ENCODE measurements around the gene FGF18.

The FGF18 gene

DNA sequence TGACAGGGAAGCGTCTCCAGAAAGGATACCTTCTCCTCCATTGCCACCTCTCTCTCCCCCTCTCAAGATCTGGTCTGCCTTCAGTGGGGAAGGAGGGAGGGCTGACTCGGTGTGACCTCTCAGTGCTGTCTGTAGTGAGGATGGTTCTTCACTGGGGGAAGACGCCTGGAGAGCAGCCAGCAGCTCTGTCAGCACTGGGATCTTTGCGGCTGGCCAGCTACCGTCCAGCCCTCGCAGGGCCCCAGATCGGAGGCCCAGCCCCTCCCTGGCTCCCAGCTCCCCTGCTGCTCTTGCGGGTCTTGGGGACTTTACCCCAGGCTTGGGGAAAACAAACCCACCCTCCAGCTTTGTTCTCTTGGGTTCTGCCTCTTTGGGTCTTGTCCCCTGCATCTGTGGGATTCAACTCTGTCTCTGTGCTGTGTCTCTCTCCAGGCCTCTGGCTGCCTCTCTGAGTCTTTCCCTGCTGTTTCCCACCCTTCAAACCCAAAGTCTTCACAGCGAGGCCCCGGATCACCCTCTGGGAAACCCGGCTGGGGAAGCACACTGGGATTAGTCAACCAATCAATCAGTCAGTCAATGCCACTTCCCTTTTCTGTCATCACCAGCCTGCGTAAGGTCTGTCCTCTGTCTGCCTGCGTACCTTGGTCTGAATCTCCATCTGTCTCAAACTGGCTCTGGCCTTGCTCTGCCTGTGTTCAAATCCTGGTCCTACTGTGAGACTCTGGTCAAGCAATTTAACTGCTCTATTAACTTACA lies 23.0 kb downstream of the FGF18 start:
- DNase-seq (ENCODE audit: low spot score in 2 of 2) (no peak), ATAC-seq (replicated peaks; ENCODE audit: extremely low read depth, poor library complexity, severe bottlenecking) (no peak)
- Mint-ChIP-seq H3K27me3 (peaks cover 23% of the 10 kb centered on the region), H3K4me3 (no peak overlapping the region), H3K4me1 (no peaks in the 10 kb centered on the region), H3K27ac (ENCODE audit: low read depth) (no peak overlapping the region), H3K36me3 (ENCODE audit: insufficient read depth) (peaks cover 2% of the 10 kb centered on the region), H3K9me3 (no peaks in the 10 kb centered on the region)

DNA sequence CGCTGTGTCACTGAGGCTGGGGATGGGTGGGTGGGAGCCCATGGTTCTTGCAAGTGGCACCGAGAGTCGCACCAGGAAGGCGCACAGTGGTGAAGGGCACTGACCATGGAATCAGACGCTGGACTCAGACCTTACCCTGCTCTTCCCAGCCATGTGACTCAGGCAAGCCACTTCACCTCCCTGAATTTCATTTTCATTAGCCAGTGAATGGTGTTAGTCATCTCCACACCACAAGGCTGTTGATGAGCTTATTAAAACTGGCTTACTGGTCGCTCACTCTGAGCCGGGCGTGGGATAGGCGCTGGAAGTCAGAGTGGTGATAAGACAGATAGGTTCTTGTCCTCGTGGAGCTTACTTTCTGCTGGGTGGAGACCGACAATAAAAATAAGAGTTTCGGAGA lies 25.1 kb downstream of the FGF18 start:
- no peak for ATAC-seq (replicated peaks; ENCODE audit: extremely low read depth, poor library complexity, severe bottlenecking)
- Mint-ChIP-seq H3K4me3 (no peak overlapping the region), H3K36me3 (ENCODE audit: insufficient read depth) (no peaks in the 10 kb centered on the region), H3K9me3 (no peaks in the 10 kb centered on the region), H3K27me3 (peaks cover 44% of the 10 kb centered on the region), H3K4me1 (no peaks in the 10 kb centered on the region), H3K27ac (ENCODE audit: low read depth) (no peak overlapping the region)
- DNase-seq (ENCODE audit: low spot score in 2 of 2), result no peak

DNA sequence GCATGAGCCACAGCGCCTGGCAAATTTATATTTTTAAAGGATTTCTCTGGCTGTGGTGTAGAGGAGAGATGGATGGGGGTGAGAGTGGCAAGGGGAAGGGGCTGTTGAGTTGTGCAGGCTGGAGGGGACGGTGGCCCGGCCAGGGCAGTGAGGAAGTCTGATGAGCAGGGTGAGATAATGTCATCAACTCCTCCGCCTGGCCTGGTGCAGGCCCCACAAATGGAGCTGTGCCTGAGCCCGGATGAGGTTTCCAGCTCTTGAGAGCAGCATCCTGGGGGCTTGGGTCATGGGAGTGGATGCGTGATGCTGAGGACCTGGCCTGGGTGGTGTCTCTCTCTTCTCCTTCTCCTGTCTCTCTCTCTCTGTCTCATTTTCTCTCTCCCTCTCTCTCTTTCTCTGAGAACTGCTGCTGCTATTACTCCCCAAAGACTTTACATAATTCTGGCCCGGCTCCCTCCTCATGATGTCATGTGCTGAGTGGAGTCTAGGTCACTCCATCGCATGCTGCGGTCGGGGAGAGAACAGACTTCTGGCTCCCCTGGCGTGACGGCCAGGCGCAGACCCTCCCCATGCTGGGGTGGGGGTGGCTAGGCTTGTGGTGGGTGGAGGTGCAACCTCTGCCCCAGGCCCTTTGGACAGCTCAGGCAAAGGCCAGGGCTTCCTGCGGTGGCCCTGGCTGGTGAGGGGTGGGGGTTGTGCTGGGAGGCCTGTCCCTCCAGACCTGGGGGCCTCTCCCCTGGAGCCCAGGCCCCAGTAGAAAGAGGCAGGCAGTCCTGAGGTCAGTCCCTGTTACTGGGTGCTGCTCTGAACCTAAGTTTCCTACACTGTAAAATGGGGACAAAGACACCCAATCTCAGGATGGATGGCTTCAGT lies 26.4 kb downstream of the FGF18 start:
- ATAC-seq (replicated peaks; ENCODE audit: extremely low read depth, poor library complexity, severe bottlenecking) (no peak), DNase-seq (ENCODE audit: low spot score in 2 of 2) (no peak)
- peaks cover 53% of the 10 kb centered on the region for H3K27me3 Mint-ChIP-seq
- no peak overlapping the region for H3K27ac Mint-ChIP-seq (ENCODE audit: low read depth)
- H3K36me3 Mint-ChIP-seq (ENCODE audit: insufficient read depth), result no peaks in the 10 kb centered on the region
- no peak overlapping the region for H3K4me3 Mint-ChIP-seq
- H3K9me3 Mint-ChIP-seq, result no peaks in the 10 kb centered on the region
- no peaks in the 10 kb centered on the region for H3K4me1 Mint-ChIP-seq

DNA sequence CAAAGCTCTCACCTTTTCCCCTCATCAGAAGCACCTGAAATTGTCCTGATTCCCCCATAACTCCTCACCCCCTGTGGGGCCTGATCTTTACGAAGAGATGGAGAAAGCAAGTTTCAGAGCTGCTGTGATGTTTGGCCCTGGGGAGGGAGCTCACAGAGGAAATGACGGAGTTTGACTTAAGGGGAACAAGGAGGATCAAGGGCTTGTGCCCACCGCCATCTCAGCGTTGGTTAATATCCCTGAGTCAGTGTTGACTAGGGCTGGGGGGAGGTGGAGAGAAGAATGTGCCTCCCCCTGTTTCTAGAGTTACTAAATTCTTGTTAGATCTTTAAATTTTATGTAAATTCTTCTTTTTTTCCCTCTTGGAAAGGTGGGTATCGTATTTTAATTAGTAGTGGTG lies 27.8 kb downstream of the FGF18 start:
- DNase-seq (ENCODE audit: low spot score in 2 of 2) (no peak), ATAC-seq (replicated peaks; ENCODE audit: extremely low read depth, poor library complexity, severe bottlenecking) (no peak)
- Mint-ChIP-seq H3K27me3 (peaks cover 67% of the 10 kb centered on the region), H3K36me3 (ENCODE audit: insufficient read depth) (no peaks in the 10 kb centered on the region), H3K9me3 (no peaks in the 10 kb centered on the region), H3K27ac (ENCODE audit: low read depth) (no peak overlapping the region), H3K4me1 (peaks cover 5% of the 10 kb centered on the region), H3K4me3 (no peak overlapping the region)

DNA sequence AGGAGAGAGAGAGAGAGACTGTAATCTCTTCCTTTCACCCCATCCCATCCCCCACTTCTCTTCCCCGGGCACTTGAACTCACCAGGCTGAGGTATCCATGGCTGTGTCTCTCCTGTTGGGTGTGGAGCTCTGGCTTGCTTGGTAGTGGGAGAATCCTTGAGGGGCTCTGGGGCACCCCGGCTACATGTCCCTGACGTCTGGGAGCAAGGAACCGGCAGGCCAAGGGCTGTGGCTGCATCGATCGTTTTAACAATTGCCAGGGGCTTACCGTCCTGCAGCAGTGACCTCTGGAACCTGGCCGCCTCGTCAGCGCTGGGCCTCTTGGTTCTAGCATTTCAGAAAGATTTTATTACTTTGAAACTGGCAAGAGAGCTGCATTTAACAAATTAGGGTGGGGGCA lies 30.0 kb downstream of the FGF18 start:
- ATAC-seq (replicated peaks; ENCODE audit: extremely low read depth, poor library complexity, severe bottlenecking), result no peak
- peaks cover 89% of the 10 kb centered on the region for H3K27me3 Mint-ChIP-seq
- no peaks in the 10 kb centered on the region for H3K36me3 Mint-ChIP-seq (ENCODE audit: insufficient read depth)
- H3K9me3 Mint-ChIP-seq, result no peaks in the 10 kb centered on the region
- H3K4me3 Mint-ChIP-seq, result no peak overlapping the region
- peaks cover 5% of the 10 kb centered on the region for H3K4me1 Mint-ChIP-seq
- no peak overlapping the region for H3K27ac Mint-ChIP-seq (ENCODE audit: low read depth)
- DNase-seq (ENCODE audit: low spot score in 2 of 2), result no peak

DNA sequence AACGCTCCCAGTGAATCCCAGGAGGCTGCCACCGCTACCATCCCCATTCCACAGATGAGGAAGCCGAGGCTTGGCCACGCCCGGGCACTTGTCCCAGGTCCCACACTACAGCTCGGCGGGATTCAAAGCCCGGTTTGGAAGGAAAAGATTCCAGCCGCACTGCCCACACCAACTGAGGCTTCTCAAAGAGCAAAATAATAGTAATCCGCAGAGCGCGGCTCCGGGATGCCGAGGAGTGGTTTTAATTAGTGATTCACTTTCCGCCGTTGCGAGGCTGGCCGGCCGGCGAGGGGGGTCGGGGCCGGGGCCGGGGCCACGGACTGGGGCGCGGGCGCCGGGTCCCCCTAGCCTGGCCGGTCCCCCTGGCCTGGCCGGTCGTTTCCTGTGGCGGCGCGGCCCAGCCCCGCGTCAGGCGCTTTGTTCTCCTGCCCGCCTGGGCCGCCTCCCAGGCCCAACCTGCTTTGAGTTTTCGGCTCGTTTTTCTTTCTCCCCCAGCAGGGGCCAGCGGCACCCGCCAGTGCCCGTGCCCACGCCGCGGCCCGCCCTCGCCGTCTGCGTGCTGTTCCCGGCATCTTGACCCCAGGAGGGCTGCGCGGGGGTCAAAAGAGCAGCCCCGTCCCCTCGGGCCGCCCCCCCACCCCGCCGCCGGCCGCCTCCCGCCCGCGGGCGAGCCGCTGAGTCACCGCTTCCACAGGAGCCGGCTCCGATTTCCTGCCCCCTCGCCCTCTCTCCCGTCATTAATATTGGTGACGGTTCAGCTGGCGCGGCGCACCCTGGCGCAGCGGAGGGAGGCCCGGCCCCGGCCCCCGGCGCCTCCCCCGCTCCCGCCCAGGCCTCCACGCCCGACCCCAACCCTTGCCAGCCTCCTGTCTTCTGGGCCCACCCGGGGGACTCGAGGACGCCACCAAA lies 31.2 kb downstream of the FGF18 start:
- no peaks in the 10 kb centered on the region for H3K9me3 Mint-ChIP-seq
- H3K4me1 Mint-ChIP-seq, result peaks cover 5% of the 10 kb centered on the region
- H3K36me3 Mint-ChIP-seq (ENCODE audit: insufficient read depth), result no peaks in the 10 kb centered on the region

DNA sequence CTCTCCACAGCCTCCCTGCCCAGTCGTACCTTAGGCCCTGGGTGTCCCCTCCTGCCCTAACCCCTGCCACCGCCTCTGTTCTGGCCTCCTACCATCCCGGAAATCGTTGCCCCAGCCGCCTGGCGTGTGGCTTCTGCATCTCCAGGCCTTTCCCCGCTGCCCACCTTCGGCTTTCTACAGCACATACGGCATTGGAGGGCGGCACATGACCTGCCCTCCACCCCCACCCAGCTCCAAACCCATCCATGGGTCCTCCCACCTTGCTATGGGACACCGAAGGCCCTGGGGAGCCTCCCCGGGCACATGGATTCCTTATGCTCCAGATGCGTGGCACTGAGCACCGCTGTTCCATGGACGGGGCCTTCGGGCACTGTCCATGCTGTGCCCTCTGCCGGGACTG lies 32.0 kb downstream of the FGF18 start:
- H3K27ac Mint-ChIP-seq (ENCODE audit: low read depth), result no peak overlapping the region
- no peaks in the 10 kb centered on the region for H3K36me3 Mint-ChIP-seq (ENCODE audit: insufficient read depth)
- peak overlapping the region; percentile 38 for H3K4me3 Mint-ChIP-seq
- H3K4me1 Mint-ChIP-seq, result peaks cover 5% of the 10 kb centered on the region
- peaks cover 77% of the 10 kb centered on the region for H3K27me3 Mint-ChIP-seq
- no peak for DNase-seq (ENCODE audit: low spot score in 2 of 2)
- no peaks in the 10 kb centered on the region for H3K9me3 Mint-ChIP-seq
- no peak for ATAC-seq (replicated peaks; ENCODE audit: extremely low read depth, poor library complexity, severe bottlenecking)

More for the DNA sequence above, 31.2 kb downstream of the FGF18 start:
- DNase-seq (ENCODE audit: low spot score in 2 of 2) (no peak), ATAC-seq (replicated peaks; ENCODE audit: extremely low read depth, poor library complexity, severe bottlenecking) (no peak)
- Mint-ChIP-seq H3K27me3 (peaks cover 80% of the 10 kb centered on the region), H3K27ac (ENCODE audit: low read depth) (no peak overlapping the region), H3K4me3 (peak overlapping the region; percentile 38)

DNA sequence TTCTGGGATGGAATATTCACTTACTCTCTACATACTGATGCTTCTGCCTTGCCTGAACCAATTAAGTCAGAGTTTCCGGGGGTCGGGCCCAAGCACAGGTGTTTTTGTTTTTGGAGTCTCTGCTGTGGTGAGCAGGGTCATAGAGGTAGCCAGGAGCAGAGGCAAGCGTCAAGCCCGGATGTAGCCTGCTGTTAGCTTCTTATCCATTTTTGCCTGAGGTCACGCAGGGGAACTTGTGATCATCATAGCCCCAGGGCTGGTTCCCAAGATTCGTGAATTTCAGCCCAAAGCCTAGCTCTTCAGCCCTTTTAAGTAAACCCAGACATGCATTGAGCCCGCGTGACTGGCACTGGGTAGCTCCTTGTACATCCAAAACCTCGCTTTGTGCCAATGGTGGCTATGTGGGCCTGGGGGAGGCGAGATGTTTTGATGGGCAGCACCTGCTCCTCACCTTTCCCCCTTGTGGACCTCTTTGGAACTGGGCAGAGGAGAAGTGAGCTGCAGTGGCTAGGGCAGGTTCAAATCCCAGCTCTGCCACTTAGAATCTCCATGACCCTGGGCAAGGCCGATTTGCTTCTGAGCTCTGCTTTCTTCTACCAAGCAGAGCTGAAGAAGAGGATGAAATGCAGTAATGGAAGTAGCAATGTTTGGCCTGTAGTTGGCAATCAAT lies 33.7 kb downstream of the FGF18 start:
- ATAC-seq (replicated peaks; ENCODE audit: extremely low read depth, poor library complexity, severe bottlenecking) (no peak), DNase-seq (ENCODE audit: low spot score in 2 of 2) (no peak)
- Mint-ChIP-seq H3K9me3 (no peaks in the 10 kb centered on the region), H3K27me3 (peaks cover 62% of the 10 kb centered on the region), H3K4me3 (no peak overlapping the region), H3K27ac (ENCODE audit: low read depth) (no peak overlapping the region), H3K36me3 (ENCODE audit: insufficient read depth) (no peaks in the 10 kb centered on the region), H3K4me1 (peaks cover 5% of the 10 kb centered on the region)

DNA sequence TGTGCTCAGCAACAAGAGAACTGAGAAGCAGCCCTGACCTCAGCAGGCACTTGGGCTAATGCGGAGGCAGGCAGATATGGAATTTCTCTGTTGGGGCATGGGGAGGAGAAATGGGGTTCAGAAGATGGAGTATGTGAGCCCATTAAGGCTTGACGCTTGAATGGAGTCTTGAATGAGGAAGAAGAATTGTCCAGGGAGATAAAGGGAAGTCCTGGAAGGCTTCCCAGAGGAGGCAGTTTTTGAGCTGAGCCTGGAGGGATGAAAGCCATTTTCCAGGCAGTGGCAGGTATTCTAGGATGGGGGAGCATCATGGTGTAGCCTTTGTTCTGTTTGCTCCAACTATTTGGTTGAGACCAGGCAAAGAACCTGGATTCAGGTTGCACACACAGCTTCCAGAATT lies 34.5 kb downstream of the FGF18 start:
- H3K27me3 Mint-ChIP-seq, result peaks cover 54% of the 10 kb centered on the region
- ATAC-seq (replicated peaks; ENCODE audit: extremely low read depth, poor library complexity, severe bottlenecking), result no peak
- no peaks in the 10 kb centered on the region for H3K9me3 Mint-ChIP-seq
- H3K27ac Mint-ChIP-seq (ENCODE audit: low read depth), result no peak overlapping the region
- H3K4me3 Mint-ChIP-seq, result no peak overlapping the region
- H3K4me1 Mint-ChIP-seq, result peaks cover 5% of the 10 kb centered on the region
- DNase-seq (ENCODE audit: low spot score in 2 of 2), result no peak
- H3K36me3 Mint-ChIP-seq (ENCODE audit: insufficient read depth), result no peaks in the 10 kb centered on the region

DNA sequence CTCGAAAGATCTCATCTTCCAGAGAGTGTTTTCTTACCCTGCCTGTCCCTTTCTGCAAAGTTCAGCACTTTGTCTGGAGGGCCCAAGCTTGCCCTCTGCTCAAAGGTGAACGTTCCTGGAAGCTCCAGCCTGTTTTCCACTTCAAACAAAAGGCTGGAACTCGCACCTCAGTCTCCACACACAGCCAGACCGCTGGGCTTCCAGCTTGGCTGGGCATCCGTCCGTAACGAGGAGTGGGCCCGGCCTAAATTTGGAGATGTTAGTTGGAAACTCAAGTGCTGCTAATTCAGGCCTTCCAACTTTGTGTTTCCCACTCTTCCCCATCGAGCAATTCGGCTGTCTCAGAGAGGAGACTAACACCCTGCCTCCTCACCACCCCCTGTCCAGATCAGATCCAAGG lies 35.1 kb downstream of the FGF18 start:
- Mint-ChIP-seq H3K4me3 (no peak overlapping the region), H3K9me3 (no peaks in the 10 kb centered on the region), H3K27ac (ENCODE audit: low read depth) (no peak overlapping the region), H3K4me1 (peaks cover 5% of the 10 kb centered on the region), H3K36me3 (ENCODE audit: insufficient read depth) (no peaks in the 10 kb centered on the region), H3K27me3 (peaks cover 48% of the 10 kb centered on the region)
- ATAC-seq (replicated peaks; ENCODE audit: extremely low read depth, poor library complexity, severe bottlenecking) (no peak), DNase-seq (ENCODE audit: low spot score in 2 of 2) (no peak)

DNA sequence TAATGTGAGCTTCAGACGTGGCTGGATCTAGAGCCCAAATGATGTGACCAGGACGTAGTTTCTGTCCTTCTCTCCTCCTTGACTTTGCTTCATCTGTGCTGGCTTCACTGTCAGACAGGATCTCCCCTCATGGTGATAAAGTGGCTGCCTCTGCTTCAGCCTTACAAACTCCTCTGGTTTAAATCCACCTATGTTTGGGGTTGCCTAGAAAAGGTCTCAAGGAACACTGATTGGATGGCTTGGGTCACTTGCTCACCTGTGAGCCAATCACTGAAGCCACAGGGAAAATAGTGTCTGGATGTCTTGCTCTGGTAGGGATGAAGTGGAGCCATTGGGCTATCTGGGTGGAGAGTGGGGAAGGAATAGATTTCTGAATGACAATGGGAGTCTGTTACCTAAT lies 36.1 kb downstream of the FGF18 start:
- DNase-seq (ENCODE audit: low spot score in 2 of 2) (no peak), ATAC-seq (replicated peaks; ENCODE audit: extremely low read depth, poor library complexity, severe bottlenecking) (no peak)
- Mint-ChIP-seq H3K4me1 (peaks cover 5% of the 10 kb centered on the region), H3K27me3 (peaks cover 40% of the 10 kb centered on the region), H3K4me3 (no peak overlapping the region), H3K27ac (ENCODE audit: low read depth) (no peak overlapping the region), H3K36me3 (ENCODE audit: insufficient read depth) (no peaks in the 10 kb centered on the region), H3K9me3 (no peaks in the 10 kb centered on the region)
